ENCODE results near the gene BCAS1. TPM values are rescaled to one million over a fixed set of nuclear protein-coding genes. Genes with fewer than 3 reads are reported as not detected.
"Not testable (repeated sequence)": the region's sequence is repeated elsewhere in the genome, so short reads cannot be mapped to it uniquely, and the experiment has no call there.

BCAS1 gene
- total and polyA plus RNA-seq, 10 donors, result 0.23 to 1.3 (median 0.55) TPM; not detected in 2

GRCh38 chr20:54013471-54013870 is 56.9 kb downstream of the BCAS1 start:
- peaks cover 0 to 21% (median 4%) of the 10 kb centered on the region in 6 donors for H3K4me1 ChIP-seq
- no peaks in the 10 kb centered on the region for H3K36me3 ChIP-seq
- WGBS, 5 donors, result 57 to 89% (median 83%) methylated on average over 4 of the region's 4 CpGs
- no peak overlapping the region for H3K27ac ChIP-seq
- no peak overlapping the region for H3K4me3 ChIP-seq
- no peak for DNase-seq
- H3K27me3 ChIP-seq (replicated peaks in 1 of 7), result no peaks in the 10 kb centered on the region
- intact Hi-C loops (cut with DNase I; ENCODE audit: low total_unique reads), result no loop called here
- H3K9me3 ChIP-seq, result no peaks in the 10 kb centered on the region
- TF ChIP-seq POLR2A (IDR thresholded peaks at IDR 0.05) (no peak), POLR2AphosphoS5 (IDR thresholded peaks at IDR 0.05) (no peak), CTCF (IDR thresholded peaks at IDR 0.05 in 8 of 11, conservative IDR thresholded peaks at IDR 0.05 in 3 of 11) (no peak)

- Histone ChIP-seq H3K27ac (no peak overlapping the region), H3K36me3 (no peaks in the 10 kb centered on the region), H3K4me1 (peaks cover 0 to 1% (median 0%) of the 10 kb centered on the region in 6 donors), H3K27me3 (replicated peaks in 1 of 7) (no peaks in the 10 kb centered on the region), H3K4me3 (no peak overlapping the region), H3K9me3 (no peaks in the 10 kb centered on the region)
- intact Hi-C loops (cut with DNase I; ENCODE audit: low total_unique reads), result no loop called here
- TF ChIP-seq CTCF (IDR thresholded peaks at IDR 0.05 in 8 of 11, conservative IDR thresholded peaks at IDR 0.05 in 3 of 11) (no peak), POLR2A (IDR thresholded peaks at IDR 0.05) (no peak), POLR2AphosphoS5 (IDR thresholded peaks at IDR 0.05) (no peak)
- no peak for DNase-seq
- WGBS, 5 donors, result 81 to 85% (median 83%) methylated on average over 4 of the region's 4 CpGs
These were observed 59.0 kb downstream of the BCAS1 start for GRCh38 chr20:54011346-54011745.

GRCh38 chr20:54006216-54006615 is 64.2 kb downstream of the BCAS1 start:
- peaks cover 0 to 15% (median 10%) of the 10 kb centered on the region in 8 donors for H3K9me3 ChIP-seq
- WGBS, 5 donors, result 83 to 93% (median 91%) methylated on average over 7 of the region's 7 CpGs
- H3K4me3 ChIP-seq; intact Hi-C loops (cut with DNase I; ENCODE audit: low total_unique reads); H3K36me3 ChIP-seq; H3K27me3 ChIP-seq (replicated peaks in 1 of 7); DNase-seq; H3K27ac ChIP-seq; H3K4me1 ChIP-seq: not testable (repeated sequence)

- no peak overlapping the region for H3K4me3 ChIP-seq
- no peak for DNase-seq
- 91 to 98% (median 93%) methylated on average over 4 of the region's 4 CpGs for WGBS, 5 donors
- no peak overlapping the region for H3K27ac ChIP-seq
- no peaks in the 10 kb centered on the region for H3K27me3 ChIP-seq (replicated peaks in 1 of 7)
- H3K9me3 ChIP-seq, result peaks cover 0 to 22% (median 17%) of the 10 kb centered on the region in 8 donors
- H3K4me1 ChIP-seq, result no peaks in the 10 kb centered on the region
- H3K36me3 ChIP-seq, result no peaks in the 10 kb centered on the region
- TF ChIP-seq POLR2A (IDR thresholded peaks at IDR 0.05), result no peak
- no peak for TF ChIP-seq CTCF (IDR thresholded peaks at IDR 0.05 in 8 of 11, conservative IDR thresholded peaks at IDR 0.05 in 3 of 11)
- no peak for TF ChIP-seq POLR2AphosphoS5 (IDR thresholded peaks at IDR 0.05)
- intact Hi-C loops (cut with DNase I; ENCODE audit: low total_unique reads), result no loop called here
These were observed 64.9 kb downstream of the BCAS1 start for GRCh38 chr20:54005524-54005923.

GRCh38 chr20:54004445-54004844 is 65.9 kb downstream of the BCAS1 start:
- Histone ChIP-seq H3K9me3 (peaks cover 0 to 33% (median 27%) of the 10 kb centered on the region in 8 donors), H3K36me3 (no peaks in the 10 kb centered on the region), H3K4me1 (no peaks in the 10 kb centered on the region), H3K27me3 (replicated peaks in 1 of 7) (no peaks in the 10 kb centered on the region), H3K4me3 (no peak overlapping the region), H3K27ac (no peak overlapping the region)
- no peak for TF ChIP-seq CTCF (IDR thresholded peaks at IDR 0.05 in 8 of 11, conservative IDR thresholded peaks at IDR 0.05 in 3 of 11)
- no peak for TF ChIP-seq POLR2AphosphoS5 (IDR thresholded peaks at IDR 0.05)
- no peak for TF ChIP-seq POLR2A (IDR thresholded peaks at IDR 0.05)
- no peak for DNase-seq
- intact Hi-C loops (cut with DNase I; ENCODE audit: low total_unique reads), result no loop called here
